SK-N-SH (cell line): ENCODE data around the gene MUC5AC.

ENCODE experiments used
- EP300 ChIP-seq, 2 experiments: IDR thresholded peaks; 2 replicates each; pipeline versions ENCODE4 v1.4.0 to v1.6.1; 2012; ENCODE audit warnings: borderline replicate concordance in 1 of 2, low read depth in 1 of 2, low read length in 1 of 2
- JUND ChIP-seq: IDR thresholded peaks from 2 replicates; pipeline ENCODE4 v1.4.0; 2012
- MXI1 ChIP-seq: IDR thresholded peaks from 2 replicates; pipeline ENCODE4 v1.6.1; 2012; ENCODE audit warnings: mild to moderate bottlenecking, low read depth, low read length, improper control_type of control experiment
- NFIC ChIP-seq: IDR thresholded peaks from 2 replicates; pipeline ENCODE4 v1.4.0; 2012; ENCODE audit warnings: borderline replicate concordance
- NRF1 ChIP-seq: IDR thresholded peaks from 2 replicates; pipeline ENCODE4 v1.6.1; 2012; ENCODE audit warnings: low read depth, mild to moderate bottlenecking, low read length
- RFX5 ChIP-seq: IDR thresholded peaks from 2 replicates; pipeline ENCODE4 v1.6.1; 2012; ENCODE audit warnings: mild to moderate bottlenecking, improper control_type of control experiment, low read length
- SIN3A ChIP-seq: IDR thresholded peaks from 2 replicates; pipeline ENCODE4 v1.6.1; 2012; ENCODE audit warnings: low read depth, mild to moderate bottlenecking, low read length, moderate library complexity, borderline replicate concordance
- TAF1 ChIP-seq: IDR thresholded peaks from 2 replicates; pipeline ENCODE4 v1.6.1; 2012; ENCODE audit warnings: low read depth, mild to moderate bottlenecking, low read length, moderate library complexity, borderline replicate concordance
- TF ChIP-seq, protein P1 (sequence below): fragments of 200-600 bp; sonication (generic); IDR thresholded peaks from 2 replicates; pipeline ENCODE4 v1.6.1; 2017; ENCODE audit warnings: antibody characterized with exemption, mild to moderate bottlenecking, moderate library complexity
- TF ChIP-seq, protein P2 (sequence below): IDR thresholded peaks from 2 replicates; pipeline ENCODE4 v1.6.1; 2012; ENCODE audit warnings: mild to moderate bottlenecking, low read depth, low read length, moderate library complexity

DNA sequence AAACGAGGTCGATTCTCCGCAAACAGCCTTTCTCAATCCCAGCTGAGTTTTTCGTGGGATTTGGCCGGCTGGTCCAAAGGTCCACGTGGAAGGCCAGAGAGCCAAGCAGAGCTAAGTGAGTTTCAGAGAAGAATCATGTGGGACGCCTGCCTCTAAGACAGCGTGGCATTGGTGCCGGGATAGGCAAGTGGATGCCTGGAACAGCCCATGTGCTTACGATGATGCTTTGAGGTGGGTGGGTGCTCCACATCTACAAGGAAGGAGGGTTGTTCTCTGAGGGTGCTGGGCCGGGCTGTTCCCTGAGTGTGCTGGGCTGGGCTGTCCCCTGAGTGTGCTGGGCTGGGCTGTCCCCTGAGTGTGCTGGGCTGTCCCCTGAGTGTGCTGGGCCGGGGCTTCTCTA is 41.6 kb upstream of the MUC5AC start:
- TF ChIP-seq, protein P1, sequence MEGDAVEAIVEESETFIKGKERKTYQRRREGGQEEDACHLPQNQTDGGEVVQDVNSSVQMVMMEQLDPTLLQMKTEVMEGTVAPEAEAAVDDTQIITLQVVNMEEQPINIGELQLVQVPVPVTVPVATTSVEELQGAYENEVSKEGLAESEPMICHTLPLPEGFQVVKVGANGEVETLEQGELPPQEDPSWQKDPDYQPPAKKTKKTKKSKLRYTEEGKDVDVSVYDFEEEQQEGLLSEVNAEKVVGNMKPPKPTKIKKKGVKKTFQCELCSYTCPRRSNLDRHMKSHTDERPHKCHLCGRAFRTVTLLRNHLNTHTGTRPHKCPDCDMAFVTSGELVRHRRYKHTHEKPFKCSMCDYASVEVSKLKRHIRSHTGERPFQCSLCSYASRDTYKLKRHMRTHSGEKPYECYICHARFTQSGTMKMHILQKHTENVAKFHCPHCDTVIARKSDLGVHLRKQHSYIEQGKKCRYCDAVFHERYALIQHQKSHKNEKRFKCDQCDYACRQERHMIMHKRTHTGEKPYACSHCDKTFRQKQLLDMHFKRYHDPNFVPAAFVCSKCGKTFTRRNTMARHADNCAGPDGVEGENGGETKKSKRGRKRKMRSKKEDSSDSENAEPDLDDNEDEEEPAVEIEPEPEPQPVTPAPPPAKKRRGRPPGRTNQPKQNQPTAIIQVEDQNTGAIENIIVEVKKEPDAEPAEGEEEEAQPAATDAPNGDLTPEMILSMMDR: no peak
- TF ChIP-seq NFIC (no peak), JUND (no peak), EP300 (IDR thresholded peaks at IDR 0.05; ENCODE audit: borderline replicate concordance in 1 of 2, low read depth in 1 of 2, low read length in 1 of 2) (no peak), NRF1 (no peak), MXI1 (no peak), SIN3A (no peak), TAF1 (no peak), RFX5 (no peak)
- TF ChIP-seq, protein P2, sequence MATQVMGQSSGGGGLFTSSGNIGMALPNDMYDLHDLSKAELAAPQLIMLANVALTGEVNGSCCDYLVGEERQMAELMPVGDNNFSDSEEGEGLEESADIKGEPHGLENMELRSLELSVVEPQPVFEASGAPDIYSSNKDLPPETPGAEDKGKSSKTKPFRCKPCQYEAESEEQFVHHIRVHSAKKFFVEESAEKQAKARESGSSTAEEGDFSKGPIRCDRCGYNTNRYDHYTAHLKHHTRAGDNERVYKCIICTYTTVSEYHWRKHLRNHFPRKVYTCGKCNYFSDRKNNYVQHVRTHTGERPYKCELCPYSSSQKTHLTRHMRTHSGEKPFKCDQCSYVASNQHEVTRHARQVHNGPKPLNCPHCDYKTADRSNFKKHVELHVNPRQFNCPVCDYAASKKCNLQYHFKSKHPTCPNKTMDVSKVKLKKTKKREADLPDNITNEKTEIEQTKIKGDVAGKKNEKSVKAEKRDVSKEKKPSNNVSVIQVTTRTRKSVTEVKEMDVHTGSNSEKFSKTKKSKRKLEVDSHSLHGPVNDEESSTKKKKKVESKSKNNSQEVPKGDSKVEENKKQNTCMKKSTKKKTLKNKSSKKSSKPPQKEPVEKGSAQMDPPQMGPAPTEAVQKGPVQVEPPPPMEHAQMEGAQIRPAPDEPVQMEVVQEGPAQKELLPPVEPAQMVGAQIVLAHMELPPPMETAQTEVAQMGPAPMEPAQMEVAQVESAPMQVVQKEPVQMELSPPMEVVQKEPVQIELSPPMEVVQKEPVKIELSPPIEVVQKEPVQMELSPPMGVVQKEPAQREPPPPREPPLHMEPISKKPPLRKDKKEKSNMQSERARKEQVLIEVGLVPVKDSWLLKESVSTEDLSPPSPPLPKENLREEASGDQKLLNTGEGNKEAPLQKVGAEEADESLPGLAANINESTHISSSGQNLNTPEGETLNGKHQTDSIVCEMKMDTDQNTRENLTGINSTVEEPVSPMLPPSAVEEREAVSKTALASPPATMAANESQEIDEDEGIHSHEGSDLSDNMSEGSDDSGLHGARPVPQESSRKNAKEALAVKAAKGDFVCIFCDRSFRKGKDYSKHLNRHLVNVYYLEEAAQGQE: no peak
